ENCODE results near the gene IL10RB.
"Not testable (repeated sequence)": the region's sequence is repeated elsewhere in the genome, so short reads cannot be mapped to it uniquely, and the experiment has no call there.

GRCh38 chr21:33242846-33243245 lies 23.3 kb upstream of the IL10RB start:
- not testable (repeated sequence) for TF ChIP-seq ZNF687 (CRISPR knock-in tag; IDR thresholded peaks at IDR 0.05); ZNF644 (CRISPR knock-in tag; IDR thresholded peaks at IDR 0.05; ENCODE audit: low read depth); ZSCAN30 (CRISPR knock-in tag; IDR thresholded peaks at IDR 0.05); ZFX (CRISPR knock-in tag; IDR thresholded peaks at IDR 0.05; ENCODE audit: low read depth); POLR2A (IDR thresholded peaks at IDR 0.05; ENCODE audit: insufficient read depth in 1 of 2, low read depth in 2 of 2, low read length in 2 of 2)
- TF ChIP-seq, protein P1, sequence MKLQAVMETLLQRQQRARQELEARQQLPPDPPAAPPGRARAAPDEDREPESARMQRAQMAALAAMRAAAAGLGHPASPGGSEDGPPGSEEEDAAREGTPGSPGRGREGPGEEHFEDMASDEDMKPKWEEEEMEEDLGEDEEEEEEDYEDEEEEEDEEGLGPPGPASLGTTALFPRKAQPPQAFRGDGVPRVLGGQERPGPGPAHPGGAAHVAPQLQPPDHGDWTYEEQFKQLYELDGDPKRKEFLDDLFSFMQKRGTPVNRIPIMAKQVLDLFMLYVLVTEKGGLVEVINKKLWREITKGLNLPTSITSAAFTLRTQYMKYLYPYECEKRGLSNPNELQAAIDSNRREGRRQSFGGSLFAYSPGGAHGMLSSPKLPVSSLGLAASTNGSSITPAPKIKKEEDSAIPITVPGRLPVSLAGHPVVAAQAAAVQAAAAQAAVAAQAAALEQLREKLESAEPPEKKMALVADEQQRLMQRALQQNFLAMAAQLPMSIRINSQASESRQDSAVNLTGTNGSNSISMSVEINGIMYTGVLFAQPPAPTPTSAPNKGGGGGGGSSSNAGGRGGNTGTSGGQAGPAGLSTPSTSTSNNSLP (IDR thresholded peaks at IDR 0.05; ENCODE audit: low read depth, low read length), result not testable (repeated sequence)
